BJ (cell line): ENCODE measurements around the gene TRAF1. TPM values are rescaled to one million over a fixed set of nuclear protein-coding genes. Genes with fewer than 3 reads are reported as not detected.

Experiments used
- CTCF ChIA-PET: fragments of 350-600 bp; formaldehyde crosslinking; extraction: SDS; loops from one replicate; lab custom pipeline; 2021; ENCODE audit warnings: antibody characterized with exemption, inconsistent platforms; lab: Yijun Ruan, JAX
- POLR2A ChIA-PET: fragments of 300-600 bp; sonication (Branson Sonifier 250); formaldehyde crosslinking; extraction: SDS; loops from one replicate; lab custom pipeline; 2021; ENCODE audit warnings: antibody characterized with exemption; lab: Charles Lee
- DNase-seq: peaks from one replicate; pipeline ENCODE4 v3.0.0-alpha.2; 2011; ENCODE audit warnings: low read depth
- H3K27me3 ChIP-seq: 2 replicates; pipeline ENCODE4 v1.6.0; 2011; ENCODE audit warnings: low read length; ENCODE audit not compliant: control insufficient read depth, insufficient read depth
- H3K36me3 ChIP-seq: 2 replicates; pipeline ENCODE4 v1.5.1; 2011; ENCODE audit warnings: low read length; ENCODE audit not compliant: control insufficient read depth, insufficient read depth
- H3K4me3 ChIP-seq: 2 replicates; pipeline ENCODE4 v1.5.1; 2011; ENCODE audit warnings: low read depth, mild to moderate bottlenecking, control low read depth, low read length
- CTCF ChIP-seq: IDR thresholded peaks from 2 replicates; pipeline ENCODE4 v1.5.1; 2011; ENCODE audit warnings: low read depth, mild to moderate bottlenecking, control low read depth, inconsistent platforms, low read length, moderate library complexity; ENCODE audit not compliant: insufficient read depth
- polyA plus RNA-seq: library from polyadenylated mRNA; depleted of rRNA; stranded (reverse); fragments of >200 nt; gene quantifications from 2 replicates; pipeline ENCODE4 v1.2.3, GENCODE V29; 2011

Gene TRAF1
- polyA plus RNA-seq, 1 experiment = 3.3 TPM

GRCh38 chr9:120951960-120952618 lies 25.5 kb upstream of the TRAF1 start:
- DNase-seq = no peak
- no peaks in the 10 kb centered on the region for H3K27me3 ChIP-seq
- no peaks in the 10 kb centered on the region for H3K36me3 ChIP-seq
- no peak for TF ChIP-seq CTCF
- ChIA-PET POLR2A (no interaction called here), CTCF (interaction anchor here (1.0 to 1.2 kb wide), 2 partner anchors 15 to 25 kb away, joined by 3 read pairs; no protein-coding TSS in a partner anchor)
- no peak overlapping the region for H3K4me3 ChIP-seq

- CTCF ChIA-PET = interaction anchor here (1.2 kb wide), 1 partner anchor 8 kb away, joined by 4 read pairs; no protein-coding TSS in a partner anchor
- POLR2A ChIA-PET = no interaction called here
- DNase-seq = no peak
- no peak for TF ChIP-seq CTCF
- no peaks in the 10 kb centered on the region for H3K36me3 ChIP-seq
- H3K27me3 ChIP-seq = no peaks in the 10 kb centered on the region
- H3K4me3 ChIP-seq = no peak overlapping the region
Measured at GRCh38 chr9:120950421-120951388, 24.1 kb upstream of the TRAF1 start.

GRCh38 chr9:120949290-120949689 lies 22.7 kb upstream of the TRAF1 start:
- H3K4me3 ChIP-seq = no peak overlapping the region
- no peak for TF ChIP-seq CTCF
- CTCF ChIA-PET = no interaction called here
- H3K27me3 ChIP-seq = no peaks in the 10 kb centered on the region
- no peak for DNase-seq
- POLR2A ChIA-PET = no interaction called here
- no peaks in the 10 kb centered on the region for H3K36me3 ChIP-seq

- ChIA-PET CTCF (no interaction called here), POLR2A (no interaction called here)
- Histone ChIP-seq H3K36me3 (no peaks in the 10 kb centered on the region), H3K27me3 (no peaks in the 10 kb centered on the region), H3K4me3 (no peak overlapping the region)
- no peak for DNase-seq
- no peak for TF ChIP-seq CTCF
Measured at GRCh38 chr9:120948824-120949223, 22.2 kb upstream of the TRAF1 start.

GRCh38 chr9:120947222-120947621 lies 20.6 kb upstream of the TRAF1 start:
- ChIA-PET CTCF (no interaction called here), POLR2A (no interaction called here)
- H3K4me3 ChIP-seq = no peak overlapping the region
- no peak for DNase-seq
- H3K27me3 ChIP-seq = no peaks in the 10 kb centered on the region
- H3K36me3 ChIP-seq = no peaks in the 10 kb centered on the region
- no peak for TF ChIP-seq CTCF
